ENCODE measurements around the gene INMT. TPM values are rescaled to one million over a fixed set of nuclear protein-coding genes. Genes with fewer than 3 reads are reported as not detected.
"Not testable (repeated sequence)": the region's sequence is repeated elsewhere in the genome, so short reads cannot be mapped to it uniquely, and the experiment has no call there.

Gene INMT
- total RNA-seq, 1 experiment from 2014 or later: 0.24 TPM

DNA sequence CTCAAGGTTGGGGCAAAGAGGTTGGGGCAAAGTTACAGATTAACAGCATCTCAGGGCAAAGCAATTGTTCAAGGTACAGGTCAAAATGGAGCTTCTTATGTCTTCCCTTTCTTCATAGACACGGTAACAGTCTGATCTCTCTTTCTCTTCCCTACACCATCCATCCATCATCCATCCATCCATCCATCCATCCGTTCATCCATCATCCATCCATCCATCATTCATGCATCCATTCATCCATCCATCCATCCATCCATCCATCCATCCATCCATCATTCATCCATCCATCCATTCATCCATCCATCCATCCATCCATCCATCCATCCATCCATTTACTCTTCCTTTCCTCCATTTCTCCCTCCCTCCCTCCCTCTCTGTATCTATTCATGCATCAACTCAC, 32.5 kb upstream of the INMT start:
- H3K4me1 ChIP-seq; H3K27me3 ChIP-seq; H3K4me3 ChIP-seq; H3K27ac ChIP-seq; DNase-seq; H3K36me3 ChIP-seq; H3K9me3 ChIP-seq (replicated peaks): not testable (repeated sequence)

DNA sequence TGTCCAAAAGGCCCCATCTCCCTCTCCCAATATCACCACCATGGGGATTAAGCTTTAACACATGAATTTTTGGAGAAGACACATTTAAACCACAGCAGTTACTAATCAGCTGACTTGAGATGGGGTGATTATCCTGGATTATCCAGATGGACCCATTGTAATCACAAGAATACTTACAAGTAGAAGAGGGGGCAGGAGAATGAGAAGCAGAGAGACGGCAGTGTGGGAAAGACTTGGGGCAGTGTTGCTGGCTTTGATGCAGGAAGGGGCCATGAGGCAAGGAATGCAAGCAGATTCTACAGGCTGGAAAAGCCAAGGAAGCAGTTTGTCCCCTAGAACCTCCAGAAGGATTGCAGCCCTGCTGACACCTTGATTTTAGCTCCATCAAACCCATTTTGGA, 30.7 kb upstream of the INMT start:
- no peak for DNase-seq
- no peaks in the 10 kb centered on the region for H3K4me1 ChIP-seq
- H3K27me3 ChIP-seq: no peaks in the 10 kb centered on the region
- no peaks in the 10 kb centered on the region for H3K36me3 ChIP-seq
- 0 out of 2 replicates have a peak, but pooled peaks cover 5% of the 10 kb centered on the region for H3K9me3 ChIP-seq (replicated peaks)
- H3K27ac ChIP-seq: no peak overlapping the region
- H3K4me3 ChIP-seq: no peak overlapping the region

DNA sequence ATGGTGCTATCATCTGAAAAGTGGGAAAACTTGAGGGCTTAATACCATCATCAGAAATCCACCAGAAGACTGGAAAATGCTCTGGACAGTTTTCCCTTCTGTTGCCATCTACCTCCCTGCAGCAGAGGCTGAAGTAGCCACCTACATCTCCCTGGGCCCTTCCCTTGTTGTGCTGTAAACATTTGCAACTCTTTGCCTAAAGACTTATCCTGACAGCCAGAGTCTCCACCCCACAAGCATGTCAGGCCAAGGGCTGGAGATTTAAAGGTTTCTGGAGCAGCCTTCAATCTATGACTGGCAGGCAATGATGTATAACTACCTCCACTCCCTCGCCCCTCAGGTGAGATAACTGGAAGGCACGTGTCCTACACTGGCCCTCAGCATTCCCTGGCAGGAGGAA, 29.7 kb upstream of the INMT start:
- Histone ChIP-seq H3K27ac (no peak overlapping the region), H3K9me3 (replicated peaks) (0 out of 2 replicates have a peak, but pooled peaks cover 5% of the 10 kb centered on the region), H3K4me3 (no peak overlapping the region), H3K36me3 (no peaks in the 10 kb centered on the region), H3K27me3 (no peaks in the 10 kb centered on the region), H3K4me1 (no peaks in the 10 kb centered on the region)
- no peak for DNase-seq

DNA sequence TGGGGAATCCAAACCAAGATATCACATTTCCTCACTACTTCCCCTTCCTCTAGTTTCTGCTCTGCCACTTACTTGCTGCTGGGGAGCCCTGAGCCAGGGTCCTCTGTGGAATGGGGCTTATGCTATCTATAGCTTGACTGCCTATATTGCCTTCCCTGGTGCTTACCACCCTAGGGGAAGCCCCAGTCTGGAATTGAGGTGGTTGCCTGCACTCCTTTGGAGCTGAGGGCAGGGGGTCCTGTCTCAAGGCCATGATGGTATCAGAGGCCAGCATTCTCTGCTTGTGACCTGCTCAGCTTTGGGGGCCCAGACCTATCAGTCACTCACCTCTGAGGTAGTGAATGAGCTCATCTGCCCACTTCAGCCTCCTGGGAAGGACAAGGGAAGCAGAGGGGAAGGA, 29.3 kb upstream of the INMT start:
- H3K27ac ChIP-seq: no peak overlapping the region
- H3K27me3 ChIP-seq: no peaks in the 10 kb centered on the region
- no peak overlapping the region for H3K4me3 ChIP-seq
- 0 out of 2 replicates have a peak, but pooled peaks cover 4% of the 10 kb centered on the region for H3K9me3 ChIP-seq (replicated peaks)
- H3K36me3 ChIP-seq: no peaks in the 10 kb centered on the region
- no peak for DNase-seq
- no peaks in the 10 kb centered on the region for H3K4me1 ChIP-seq

DNA sequence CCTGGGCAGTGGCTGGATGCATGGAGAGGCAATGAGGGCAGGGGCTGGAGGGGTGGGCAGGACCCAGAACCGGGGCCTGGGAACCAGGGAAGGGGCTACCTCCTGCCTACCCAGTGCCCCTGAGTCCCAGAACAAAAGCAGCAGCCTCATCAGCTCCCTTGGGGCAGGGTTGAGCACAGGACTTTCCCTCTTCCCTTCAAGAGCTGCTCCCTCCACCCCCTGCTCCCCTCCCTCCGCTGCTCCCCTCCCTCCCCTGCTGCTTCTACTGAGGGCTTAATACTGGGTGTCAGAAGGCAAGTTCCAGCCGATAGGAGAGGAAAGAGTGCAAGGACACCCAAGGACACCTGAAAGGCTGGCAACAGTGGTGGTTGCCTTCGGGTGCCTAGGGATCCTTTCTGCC, 28.2 kb upstream of the INMT start:
- Histone ChIP-seq H3K9me3 (replicated peaks) (no peaks in the 10 kb centered on the region), H3K27me3 (no peaks in the 10 kb centered on the region), H3K4me3 (no peak overlapping the region), H3K4me1 (no peaks in the 10 kb centered on the region), H3K36me3 (no peaks in the 10 kb centered on the region), H3K27ac (no peak overlapping the region)
- DNase-seq: no peak

DNA sequence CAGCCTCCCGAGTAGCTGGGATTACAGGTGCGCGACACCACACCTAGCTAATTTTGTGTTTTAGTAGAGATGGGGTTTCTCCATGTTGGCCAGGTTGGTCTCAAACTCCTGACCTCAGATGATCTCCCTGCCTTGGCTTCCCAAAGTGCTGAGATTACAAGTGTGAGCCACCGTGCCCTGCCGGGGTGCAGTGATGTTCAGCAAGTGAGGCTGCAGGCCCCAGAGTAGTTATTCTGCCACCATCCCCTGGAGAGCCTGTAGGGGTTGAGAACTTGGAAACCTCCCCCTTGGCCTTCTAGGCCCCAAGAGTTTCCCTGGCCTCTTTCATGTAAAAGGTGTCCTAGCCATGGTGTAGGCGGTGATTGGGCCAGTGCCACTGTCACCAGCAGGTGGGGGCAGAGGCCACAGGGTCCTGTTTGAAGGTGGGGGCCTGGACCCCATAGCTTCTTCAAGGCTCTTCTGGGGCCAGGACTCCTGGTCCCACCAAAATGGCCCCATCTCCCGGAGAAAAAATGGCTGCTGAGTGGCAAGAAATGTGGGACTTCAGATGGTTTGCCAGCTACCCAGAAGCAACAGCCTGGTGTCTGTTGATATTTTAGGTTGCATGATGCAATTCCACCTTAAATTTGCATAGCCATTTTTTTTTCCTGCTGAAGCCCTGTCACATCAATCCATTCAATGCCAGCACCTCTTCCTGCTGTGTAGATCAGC, 25.5 kb upstream of the INMT start:
- H3K4me3 ChIP-seq: no peak overlapping the region
- H3K27ac ChIP-seq: no peak overlapping the region
- peaks cover 9% of the 10 kb centered on the region; the same call in 1 of the 2 replicates for H3K27me3 ChIP-seq
- H3K9me3 ChIP-seq (replicated peaks): no peaks in the 10 kb centered on the region
- H3K36me3 ChIP-seq: no peaks in the 10 kb centered on the region
- DNase-seq: no peak
- H3K4me1 ChIP-seq: no peaks in the 10 kb centered on the region

DNA sequence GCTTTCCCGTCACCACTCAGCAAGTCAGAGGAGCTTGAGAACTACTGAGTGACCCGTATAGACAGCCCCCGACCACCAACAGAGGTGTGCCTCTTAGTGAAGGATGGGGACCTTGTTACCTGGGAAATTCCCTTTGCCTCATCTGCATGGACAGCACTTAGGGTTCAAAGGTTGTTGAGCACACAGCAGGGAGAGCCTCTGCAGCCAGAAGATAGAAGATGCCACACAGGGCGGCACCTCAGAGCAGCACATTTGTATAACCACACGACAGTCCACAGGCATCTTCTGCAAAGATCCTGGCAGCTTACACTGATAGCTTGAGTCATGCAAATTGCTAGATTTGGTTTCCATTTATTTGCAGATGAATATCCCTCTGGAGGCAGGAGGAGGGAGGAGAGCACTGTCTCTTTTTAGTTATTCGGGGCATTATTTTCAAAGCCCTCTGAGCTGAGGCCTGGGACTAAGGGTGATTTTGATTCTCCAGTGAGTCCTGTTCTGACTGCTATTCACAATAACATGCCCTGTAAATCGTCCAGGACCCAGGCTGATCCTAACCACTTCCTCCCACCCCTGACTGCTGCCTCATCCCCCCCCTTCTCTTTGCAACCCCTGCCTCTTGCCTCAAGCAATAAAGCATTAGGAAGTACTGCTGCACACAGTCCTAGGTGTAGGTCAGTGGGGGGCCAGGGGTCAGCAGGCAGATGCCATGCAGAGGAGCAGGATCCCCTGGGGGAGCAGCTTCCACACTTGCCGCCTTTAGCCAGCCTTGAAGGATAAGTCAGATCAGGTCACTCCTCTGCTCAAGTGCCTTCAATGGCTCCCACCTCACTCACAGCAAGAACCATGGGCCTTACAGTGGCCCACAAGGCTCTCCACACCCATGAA, 24.6 kb upstream of the INMT start:
- Histone ChIP-seq H3K27ac (no peak overlapping the region), H3K36me3 (no peaks in the 10 kb centered on the region), H3K27me3 (peaks cover 9% of the 10 kb centered on the region; the same call in 1 of the 2 replicates), H3K4me3 (no peak overlapping the region), H3K9me3 (replicated peaks) (no peaks in the 10 kb centered on the region), H3K4me1 (no peaks in the 10 kb centered on the region)
- no peak for DNase-seq

DNA sequence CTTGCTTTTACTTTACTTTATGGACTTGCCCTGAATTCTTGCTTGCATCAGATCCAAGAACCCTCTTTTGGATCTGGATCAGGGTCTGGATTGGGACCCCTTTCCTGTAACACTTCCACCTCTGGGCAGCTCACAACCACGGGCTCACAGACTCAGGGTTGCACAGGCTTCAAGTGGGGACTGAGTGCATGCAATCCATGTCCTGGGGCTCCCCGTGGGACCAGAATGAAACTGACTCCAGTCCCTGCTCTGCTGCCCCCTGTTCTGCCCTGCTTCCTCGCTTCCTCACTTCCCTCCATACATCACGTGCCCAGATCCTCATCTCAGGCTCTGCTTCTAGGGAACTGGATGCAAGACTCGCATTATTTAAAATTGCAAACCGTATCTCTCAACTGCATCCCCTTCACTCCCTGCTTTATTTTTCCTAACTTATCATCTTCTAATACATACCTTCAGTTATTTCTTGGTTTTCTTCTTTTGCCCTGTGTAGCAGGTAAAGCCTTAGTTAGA, 23.3 kb upstream of the INMT start:
- Histone ChIP-seq H3K4me1 (no peaks in the 10 kb centered on the region), H3K4me3 (no peak overlapping the region), H3K9me3 (replicated peaks) (no peaks in the 10 kb centered on the region), H3K27me3 (peaks cover 9% of the 10 kb centered on the region; the same call in 1 of the 2 replicates), H3K27ac (no peak overlapping the region), H3K36me3 (no peaks in the 10 kb centered on the region)
- no peak for DNase-seq

DNA sequence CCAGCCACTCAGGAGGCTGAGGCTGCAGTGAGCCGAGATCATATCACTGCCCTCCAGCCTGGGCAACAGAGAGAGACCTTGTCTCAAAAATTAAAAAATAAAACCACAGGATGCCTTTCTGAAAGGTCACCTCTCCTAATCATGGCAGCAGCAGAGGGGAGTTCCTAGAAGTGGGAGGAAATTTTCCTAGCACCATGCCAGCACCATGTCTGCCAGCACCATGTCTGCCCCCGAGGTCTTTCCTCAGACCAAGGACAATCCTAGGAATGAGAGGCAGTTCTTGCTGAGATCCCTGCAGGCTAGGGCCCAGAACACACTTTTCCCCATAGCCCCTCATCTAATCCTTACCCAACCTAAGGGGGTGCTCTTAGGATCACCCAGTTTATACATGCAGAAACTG, 22.3 kb upstream of the INMT start:
- peaks cover 9% of the 10 kb centered on the region; the same call in 1 of the 2 replicates for H3K27me3 ChIP-seq
- no peak for DNase-seq

DNA sequence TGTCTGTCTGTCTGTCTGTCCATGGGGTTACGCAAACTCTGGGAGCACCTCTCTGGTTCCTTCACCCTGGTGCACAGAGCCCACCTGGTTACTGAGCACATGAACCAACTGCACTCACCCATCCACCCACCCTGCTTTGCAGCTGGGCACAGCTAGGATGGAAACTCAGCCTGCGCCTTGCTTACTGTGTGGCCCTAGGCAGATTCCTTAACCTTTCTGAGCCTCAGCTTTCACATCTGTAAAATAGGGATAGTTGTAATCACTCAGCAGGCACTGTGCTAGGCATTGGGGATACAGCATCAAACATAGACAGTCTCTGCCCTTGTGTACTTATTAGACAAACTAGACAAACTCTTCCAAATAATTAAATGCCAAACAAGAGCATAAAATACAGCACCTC, 21.8 kb upstream of the INMT start:
- DNase-seq: no peak
- H3K4me3 ChIP-seq: no peak overlapping the region

More for the DNA sequence above, 22.3 kb upstream of the INMT start:
- Histone ChIP-seq H3K4me1 (no peaks in the 10 kb centered on the region), H3K4me3 (no peak overlapping the region), H3K9me3 (replicated peaks) (no peaks in the 10 kb centered on the region), H3K36me3 (no peaks in the 10 kb centered on the region), H3K27ac (no peak overlapping the region)

DNA sequence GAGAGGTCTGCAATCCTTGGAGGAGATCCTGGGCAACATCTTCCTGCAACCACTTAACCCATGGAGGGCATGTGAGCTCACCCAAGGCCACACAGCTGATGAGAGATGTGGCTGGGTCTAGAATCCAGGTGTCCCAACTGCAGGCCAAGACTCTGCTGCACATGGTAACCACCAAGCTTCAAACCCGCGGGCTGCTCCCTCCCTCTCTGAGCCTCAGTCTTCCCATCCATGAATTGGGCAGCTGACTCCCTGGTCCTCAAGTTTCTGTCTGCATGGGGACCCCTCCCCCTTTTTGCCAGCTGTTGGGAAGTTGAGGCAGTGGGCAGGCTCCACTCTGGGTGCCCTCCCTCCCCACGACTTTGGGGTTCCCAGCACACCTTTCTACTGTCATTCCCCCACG, 20.9 kb upstream of the INMT start:
- Histone ChIP-seq H3K9me3 (replicated peaks) (no peaks in the 10 kb centered on the region), H3K27me3 (peaks cover 9% of the 10 kb centered on the region; the same call in 1 of the 2 replicates), H3K4me1 (no peaks in the 10 kb centered on the region)

More for the DNA sequence above, 21.8 kb upstream of the INMT start:
- Histone ChIP-seq H3K27ac (no peak overlapping the region), H3K9me3 (replicated peaks) (no peaks in the 10 kb centered on the region), H3K27me3 (peaks cover 9% of the 10 kb centered on the region; the same call in 1 of the 2 replicates), H3K4me1 (no peaks in the 10 kb centered on the region), H3K36me3 (no peaks in the 10 kb centered on the region)

DNA sequence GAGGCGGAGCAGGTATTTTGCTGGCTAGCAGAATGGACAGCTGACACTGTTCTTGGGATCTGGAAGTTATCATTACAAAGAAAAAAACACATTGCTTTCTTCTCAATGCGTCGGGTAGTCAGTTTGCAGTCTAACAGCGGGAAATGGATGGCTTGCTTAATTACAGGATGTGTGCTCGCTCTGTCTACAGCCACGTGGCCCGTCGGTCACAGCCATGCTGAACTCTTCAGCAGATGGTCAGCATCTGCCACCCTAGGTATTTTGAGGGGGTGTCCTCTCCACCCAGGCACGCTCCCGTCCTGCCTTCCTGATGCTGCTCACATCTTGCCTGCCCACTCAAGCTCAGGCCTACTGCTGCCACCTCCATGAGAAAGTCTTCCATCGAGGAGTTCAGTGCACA, 20.4 kb upstream of the INMT start:
- Histone ChIP-seq H3K27ac (no peak overlapping the region), H3K27me3 (peaks cover 9% of the 10 kb centered on the region; the same call in 1 of the 2 replicates), H3K36me3 (no peaks in the 10 kb centered on the region), H3K4me1 (no peaks in the 10 kb centered on the region), H3K9me3 (replicated peaks) (no peaks in the 10 kb centered on the region), H3K4me3 (no peak overlapping the region)
- DNase-seq: no peak

More for the DNA sequence above, 20.9 kb upstream of the INMT start:
- Histone ChIP-seq H3K4me3 (no peak overlapping the region), H3K27ac (no peak overlapping the region), H3K36me3 (no peaks in the 10 kb centered on the region)
- DNase-seq: no peak

DNA sequence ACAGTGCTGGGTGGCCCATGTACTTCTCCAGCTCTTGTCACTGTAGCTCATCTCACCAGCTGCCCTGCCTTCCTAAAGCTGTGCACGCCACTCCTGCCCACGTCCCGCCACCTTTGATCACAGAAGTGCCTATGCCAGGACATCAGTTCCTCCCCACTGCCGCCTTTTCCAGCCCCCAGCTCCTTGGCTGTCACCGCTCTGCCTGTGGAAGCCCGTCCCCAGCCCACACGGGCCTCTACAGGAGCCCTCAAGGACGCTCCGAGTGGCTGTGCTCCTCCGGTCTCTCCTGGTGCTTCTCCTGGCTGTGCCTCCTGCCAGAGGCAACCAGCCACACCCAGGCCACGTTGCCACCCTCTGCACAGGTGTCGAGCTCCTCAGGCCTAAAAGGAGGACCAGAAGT, 19.3 kb upstream of the INMT start:
- Histone ChIP-seq H3K4me3 (no peak overlapping the region), H3K9me3 (replicated peaks) (no peaks in the 10 kb centered on the region), H3K27ac (no peak overlapping the region), H3K36me3 (no peaks in the 10 kb centered on the region), H3K4me1 (no peaks in the 10 kb centered on the region), H3K27me3 (peaks cover 9% of the 10 kb centered on the region; the same call in 1 of the 2 replicates)
- DNase-seq: no peak

DNA sequence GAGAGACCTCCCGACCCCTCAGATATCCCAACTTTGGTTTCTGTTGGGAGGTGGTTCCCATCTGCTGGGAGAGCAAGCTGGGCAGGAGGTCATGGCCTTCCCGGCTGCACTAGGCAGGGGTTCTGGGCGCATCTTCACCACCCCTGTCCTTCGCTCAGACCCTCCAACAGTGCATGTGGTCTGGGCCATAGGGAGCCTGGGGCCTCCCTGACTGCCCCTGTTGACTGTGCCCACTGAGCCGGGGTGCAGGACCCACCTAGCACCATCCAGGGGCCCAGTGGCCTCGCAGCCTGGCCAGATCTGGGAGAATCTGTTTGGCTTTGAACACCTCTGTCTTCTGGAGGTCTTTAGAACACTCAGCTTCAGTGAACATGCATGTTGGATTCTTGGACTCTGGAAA, 18.7 kb upstream of the INMT start:
- Histone ChIP-seq H3K4me1 (no peaks in the 10 kb centered on the region), H3K27me3 (peaks cover 9% of the 10 kb centered on the region; the same call in 1 of the 2 replicates), H3K4me3 (no peak overlapping the region), H3K27ac (no peak overlapping the region), H3K36me3 (no peaks in the 10 kb centered on the region), H3K9me3 (replicated peaks) (no peaks in the 10 kb centered on the region)
- no peak for DNase-seq

DNA sequence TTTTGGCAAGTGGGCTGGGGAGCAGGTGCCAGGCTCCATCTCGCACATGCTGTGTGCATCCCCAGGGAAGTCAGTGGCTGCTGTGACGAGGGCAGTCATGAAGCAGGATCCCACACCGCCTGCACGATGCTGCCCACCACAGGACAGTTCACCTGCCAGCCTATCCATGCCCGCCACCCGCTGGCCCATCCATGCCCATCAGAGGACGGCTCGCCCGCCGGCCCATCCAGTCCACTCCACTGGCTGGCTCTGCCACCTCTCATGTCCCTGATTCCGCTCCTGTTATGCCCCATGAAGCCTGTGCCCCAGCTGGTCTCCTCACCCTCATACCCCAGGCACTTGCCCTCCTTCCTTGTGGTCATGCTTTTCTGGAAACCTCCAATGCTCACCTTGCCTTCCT, 18.2 kb upstream of the INMT start:
- peaks cover 9% of the 10 kb centered on the region; the same call in 1 of the 2 replicates for H3K27me3 ChIP-seq
- DNase-seq: no peak
- no peak overlapping the region for H3K4me3 ChIP-seq
- no peaks in the 10 kb centered on the region for H3K4me1 ChIP-seq
- no peaks in the 10 kb centered on the region for H3K9me3 ChIP-seq (replicated peaks)
- no peaks in the 10 kb centered on the region for H3K36me3 ChIP-seq
- H3K27ac ChIP-seq: no peak overlapping the region
